Posterior cingulate gyrus (tissue), 11 donors: ENCODE data around the gene RPS2.
"Not testable (repeated sequence)": the region's sequence is repeated elsewhere in the genome, so short reads cannot be mapped to it uniquely, and the experiment has no call there.

Source experiments
- DNase-seq, 10 donors: peaks; one replicate each; pipeline versions ENCODE4 v3.0.0 to v3.0.0-alpha.2; 2020 to 2021; ENCODE audit warnings: mixed read lengths in 3 of 10
- intact Hi-C: fragments of 100-400 bp; cut with DNase I; formaldehyde crosslinking; loops from one replicate; pipeline ENCODE4 v1.15.1; 2023

Gene RPS2

GRCh38 chr16:1929105-1929504, 35.5 kb downstream of the RPS2 start:
- intact Hi-C loops: loop anchor here (1.0 kb wide), 1 partner anchor 66 kb away; no protein-coding TSS in a partner anchor

GRCh38 chr16:1926271-1926670, 38.4 kb downstream of the RPS2 start:
- DNase-seq: no peak
- intact Hi-C loops: no loop called here

More at GRCh38 chr16:1929105-1929504, 35.5 kb downstream of the RPS2 start:
- DNase-seq: no peak

GRCh38 chr16:1924095-1924494, 40.5 kb downstream of the RPS2 start:
- no peak for DNase-seq
- intact Hi-C loops: no loop called here

GRCh38 chr16:1923299-1924034, 41.2 kb downstream of the RPS2 start:
- no peak for DNase-seq
- intact Hi-C loops: no loop called here

GRCh38 chr16:1922357-1922756, 42.3 kb downstream of the RPS2 start:
- DNase-seq: no peak
- intact Hi-C loops: no loop called here

- no peak for DNase-seq
- intact Hi-C loops: no loop called here
These were observed 43.9 kb downstream of the RPS2 start for GRCh38 chr16:1920727-1921171.

GRCh38 chr16:1920122-1920521, 44.5 kb downstream of the RPS2 start:
- DNase-seq, intact Hi-C loops: not testable (repeated sequence)

- intact Hi-C loops: no loop called here
- no peak for DNase-seq
These were observed 45.2 kb downstream of the RPS2 start for GRCh38 chr16:1919327-1919998.

GRCh38 chr16:1918351-1919326, 46.0 kb downstream of the RPS2 start, which contains the start of gene HS3ST6:
Gene HS3ST6, minus strand, starts transcription at chr16:1918415. Its CDS starts 92 bp downstream, at chr16:1918323.
- no peak for DNase-seq
- intact Hi-C loops: no loop called here

GRCh38 chr16:1917665-1918350, 46.8 kb downstream of the RPS2 start:
- intact Hi-C loops: no loop called here
- no peak for DNase-seq

- intact Hi-C loops: no loop called here
- DNase-seq: no peak
These were observed 47.5 kb downstream of the RPS2 start for GRCh38 chr16:1917056-1917664.

GRCh38 chr16:1916640-1916990, 48.0 kb downstream of the RPS2 start:
- DNase-seq: no peak
- intact Hi-C loops: no loop called here

- DNase-seq: no peak
- intact Hi-C loops: no loop called here
These were observed 48.6 kb downstream of the RPS2 start for GRCh38 chr16:1915732-1916639.

- no peak for DNase-seq
- intact Hi-C loops: no loop called here
These were observed 49.6 kb downstream of the RPS2 start for GRCh38 chr16:1914988-1915387.

GRCh38 chr16:1914084-1914608, 50.5 kb downstream of the RPS2 start:
- intact Hi-C loops: no loop called here
- no peak for DNase-seq

GRCh38 chr16:1913327-1914083, 51.1 kb downstream of the RPS2 start:
- no peak for DNase-seq
- intact Hi-C loops: no loop called here

GRCh38 chr16:1912215-1912543, 52.4 kb downstream of the RPS2 start:
- intact Hi-C loops: no loop called here
- DNase-seq: no peak
